Stomach (tissue), 4 donors: ENCODE results near the gene MUC5AC.

Experiments
- EP300 ChIP-seq: sonication (generic); formaldehyde crosslinking; IDR thresholded peaks from one replicate; pipeline ENCODE4 v1.6.1; 2017; ENCODE audit warnings: antibody characterized with exemption
- POLR2A ChIP-seq, 4 donors: fragments of 450-650 bp; IDR thresholded peaks; one replicate each; pipeline ENCODE4 v1.6.1; 2016; ENCODE audit warnings: antibody characterized with exemption in 4 of 4, control low read depth in 2 of 4, mild to moderate bottlenecking in 1 of 4, moderate library complexity in 1 of 4
- POLR2AphosphoS5 ChIP-seq, 3 donors: sonication (generic); formaldehyde crosslinking; IDR thresholded peaks; one replicate each; pipeline ENCODE4 v1.6.1; 2016; ENCODE audit warnings: antibody characterized with exemption in 3 of 3
- TF ChIP-seq, protein P1 (sequence below), 7 experiments: fragments of 450-650 bp in 4 of 7; fragments of 200-600 bp in 3 of 7; sonication (generic) in 3 of 7; IDR thresholded peaks; one replicate each; pipeline ENCODE4 v1.5.1; 2016 to 2019; ENCODE audit warnings: antibody characterized with exemption in 7 of 7, control low read depth in 2 of 7, mild to moderate bottlenecking in 1 of 7

DNA sequence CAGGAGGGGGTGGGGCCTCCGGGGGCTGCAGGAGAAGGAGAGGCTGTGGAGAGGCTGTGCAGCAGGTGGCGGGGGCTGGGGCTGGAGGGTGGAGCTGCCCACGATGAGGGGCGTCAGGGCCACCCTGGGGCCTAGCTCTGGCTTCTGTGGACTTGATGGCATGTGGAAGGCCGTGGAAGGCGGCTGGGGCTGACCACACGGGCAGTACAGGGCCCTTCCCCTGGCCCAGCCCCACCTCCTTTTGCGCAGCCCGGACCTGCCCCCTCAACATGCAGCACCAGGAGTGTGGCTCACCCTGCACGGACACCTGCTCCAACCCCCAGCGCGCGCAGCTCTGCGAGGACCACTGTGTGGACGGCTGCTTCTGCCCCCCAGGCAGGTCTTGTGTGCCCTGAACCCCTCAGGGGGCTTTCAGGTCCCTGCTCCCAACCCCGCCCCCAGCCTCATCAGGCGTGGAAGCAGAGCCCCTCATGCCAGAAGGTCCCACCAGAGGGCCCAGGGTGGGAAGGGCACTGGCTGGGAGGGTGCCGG is 71.2 kb downstream of the MUC5AC start:
- TF ChIP-seq POLR2AphosphoS5 (IDR thresholded peaks at IDR 0.05) (no peak), POLR2A (IDR thresholded peaks at IDR 0.05) (no peak), EP300 (no peak)
- TF ChIP-seq, protein P1, sequence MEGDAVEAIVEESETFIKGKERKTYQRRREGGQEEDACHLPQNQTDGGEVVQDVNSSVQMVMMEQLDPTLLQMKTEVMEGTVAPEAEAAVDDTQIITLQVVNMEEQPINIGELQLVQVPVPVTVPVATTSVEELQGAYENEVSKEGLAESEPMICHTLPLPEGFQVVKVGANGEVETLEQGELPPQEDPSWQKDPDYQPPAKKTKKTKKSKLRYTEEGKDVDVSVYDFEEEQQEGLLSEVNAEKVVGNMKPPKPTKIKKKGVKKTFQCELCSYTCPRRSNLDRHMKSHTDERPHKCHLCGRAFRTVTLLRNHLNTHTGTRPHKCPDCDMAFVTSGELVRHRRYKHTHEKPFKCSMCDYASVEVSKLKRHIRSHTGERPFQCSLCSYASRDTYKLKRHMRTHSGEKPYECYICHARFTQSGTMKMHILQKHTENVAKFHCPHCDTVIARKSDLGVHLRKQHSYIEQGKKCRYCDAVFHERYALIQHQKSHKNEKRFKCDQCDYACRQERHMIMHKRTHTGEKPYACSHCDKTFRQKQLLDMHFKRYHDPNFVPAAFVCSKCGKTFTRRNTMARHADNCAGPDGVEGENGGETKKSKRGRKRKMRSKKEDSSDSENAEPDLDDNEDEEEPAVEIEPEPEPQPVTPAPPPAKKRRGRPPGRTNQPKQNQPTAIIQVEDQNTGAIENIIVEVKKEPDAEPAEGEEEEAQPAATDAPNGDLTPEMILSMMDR (IDR thresholded peaks at IDR 0.05) = no peak
